Breast epithelium (tissue), 4 donors: ENCODE results near the gene MARCHF2. TPM values are rescaled to one million over a fixed set of nuclear protein-coding genes. Genes with fewer than 3 reads are reported as not detected.
"Not testable (repeated sequence)": the region's sequence is repeated elsewhere in the genome, so short reads cannot be mapped to it uniquely, and the experiment has no call there.

ENCODE experiments used
- DNase-seq, 2 donors: peaks; one replicate each; pipeline ENCODE4 v3.0.0-alpha.2; 2019; ENCODE audit warnings: low spot score in 2 of 2
- H3K27ac ChIP-seq, 2 donors: fragments of 200-600 bp; sonication (generic) in 1 of 2; one replicate each; pipeline ENCODE4 v1.5.1; 2016 to 2019; ENCODE audit warnings: mild to moderate bottlenecking in 1 of 2
- H3K27me3 ChIP-seq, 2 donors: fragments of 200-600 bp; sonication (generic) in 1 of 2; one replicate each; pipeline versions ENCODE4 v1.5.1 to v1.6.0; 2017 to 2019; ENCODE audit warnings: control low read depth in 1 of 2, mild to moderate bottlenecking in 1 of 2
- H3K36me3 ChIP-seq: fragments of 200-600 bp; one replicate; pipeline ENCODE4 v1.5.1; 2019
- H3K4me1 ChIP-seq, 2 donors: fragments of 200-600 bp; sonication (generic); one replicate each; pipeline ENCODE4 v1.5.1; 2016 to 2019; ENCODE audit warnings: control low read depth in 1 of 2
- H3K4me3 ChIP-seq, 3 donors: fragments of 200-600 bp; sonication (generic); 1 replicate in 2 of 3; 2 replicates in 1 of 3; pipeline ENCODE4 v1.5.1; 2016 to 2019; ENCODE audit warnings: mild to moderate bottlenecking in 3 of 3, moderate library complexity in 2 of 3
- H3K9me3 ChIP-seq, 2 donors: fragments of 200-600 bp; sonication (generic) in 1 of 2; one replicate each; pipeline ENCODE4 v1.5.1; 2016 to 2019; ENCODE audit warnings: control low read depth in 1 of 2
- CTCF ChIP-seq, 3 donors: fragments of 450-650 bp; IDR thresholded peaks; one replicate each; pipeline ENCODE4 v1.5.1; 2016 to 2017; ENCODE audit warnings: antibody characterized with exemption in 3 of 3, mild to moderate bottlenecking in 3 of 3, moderate library complexity in 3 of 3
- POLR2A ChIP-seq: fragments of 450-650 bp; IDR thresholded peaks from one replicate; pipeline ENCODE4 v1.6.1; 2016; ENCODE audit warnings: antibody characterized with exemption, mild to moderate bottlenecking, moderate library complexity
- POLR2AphosphoS5 ChIP-seq, 3 donors: sonication (generic); formaldehyde crosslinking; IDR thresholded peaks; one replicate each; pipeline ENCODE4 v1.6.1; 2017; ENCODE audit warnings: antibody characterized with exemption in 3 of 3
- intact Hi-C: fragments of 100-400 bp; cut with DNase I; formaldehyde crosslinking; loops from one replicate; pipeline ENCODE4 v1.15.1; 2023; ENCODE audit warnings: low total_unique reads
- total RNA-seq, 3 donors: library from RNA; depleted of rRNA; stranded (reverse); fragments of >200 nt; gene quantifications; one replicate each; pipeline ENCODE4 v1.1.0, GENCODE V29; 2016

Gene MARCHF2
- total RNA-seq, 3 donors from 2014 or later = 126 to 224 (median 132) TPM

GRCh38 chr19:8438236-8438635 is 25.1 kb downstream of the MARCHF2 start:
- Histone ChIP-seq H3K4me3 (no peak overlapping the region), H3K9me3 (no peaks in the 10 kb centered on the region), H3K27me3 (no peaks in the 10 kb centered on the region), H3K27ac (no peak overlapping the region), H3K4me1 (no peaks in the 10 kb centered on the region), H3K36me3 (no peaks in the 10 kb centered on the region)
- DNase-seq = no peak
- TF ChIP-seq POLR2AphosphoS5 (IDR thresholded peaks at IDR 0.05) (no peak), CTCF (IDR thresholded peaks at IDR 0.05) (no peak), POLR2A (no peak)
- intact Hi-C loops = no loop called here

- TF ChIP-seq CTCF (IDR thresholded peaks at IDR 0.05) (no peak), POLR2A (no peak), POLR2AphosphoS5 (IDR thresholded peaks at IDR 0.05) (no peak)
- Histone ChIP-seq H3K36me3 (no peaks in the 10 kb centered on the region), H3K9me3 (no peaks in the 10 kb centered on the region), H3K27me3 (no peaks in the 10 kb centered on the region), H3K4me1 (peaks cover 0 to 10% of the 10 kb centered on the region in 2 donors), H3K4me3 (no peak overlapping the region), H3K27ac (no peak overlapping the region)
- peak in 1 of 2 donors; percentile 15 for DNase-seq
- intact Hi-C loops = no loop called here
Observed at GRCh38 chr19:8441725-8442544, 28.8 kb downstream of the MARCHF2 start.

GRCh38 chr19:8444140-8444676 is 31.1 kb downstream of the MARCHF2 start:
- DNase-seq, H3K9me3 ChIP-seq, intact Hi-C loops, H3K36me3 ChIP-seq, H3K27me3 ChIP-seq: not testable (repeated sequence)
- peak overlapping the region; percentile 84 to 100 (median 99) for H3K4me3 ChIP-seq
- H3K27ac ChIP-seq = peak overlapping the region; percentile 98 to 100
- peaks cover 4 to 31% of the 10 kb centered on the region in 2 donors for H3K4me1 ChIP-seq

- Histone ChIP-seq H3K36me3 (no peaks in the 10 kb centered on the region), H3K27me3 (no peaks in the 10 kb centered on the region), H3K4me3 (peak within 1 kb of the TSS; percentile 84 to 100 (median 99)), H3K4me1 (peaks cover 4 to 32% of the 10 kb centered on the region in 2 donors), H3K27ac (peak within 1 kb of the TSS; percentile 98 to 100), H3K9me3 (no peaks in the 10 kb centered on the region)
- DNase-seq = peak; percentile 99 to 100
- intact Hi-C loops = no loop called here
- TF ChIP-seq POLR2A (peak; percentile 91), POLR2AphosphoS5 (IDR thresholded peaks at IDR 0.05) (peak; percentile 88 to 98 (median 92)), CTCF (IDR thresholded peaks at IDR 0.05) (no peak)
Observed at GRCh38 chr19:8444677-8445487, 31.8 kb downstream of the MARCHF2 start, which contains the start of gene HNRNPM. TSS of gene HNRNPM (plus strand) at chr19:8444975. CDS start at chr19:8444999, 24 bp downstream.

- no peak for TF ChIP-seq POLR2A
- TF ChIP-seq CTCF (IDR thresholded peaks at IDR 0.05) = no peak
- TF ChIP-seq POLR2AphosphoS5 (IDR thresholded peaks at IDR 0.05) = peak in 2 of 3 donors; percentile 8 to 14
- Histone ChIP-seq H3K4me3 (peak overlapping the region; percentile 84 to 100 (median 99)), H3K27ac (peak overlapping the region; percentile 98 to 100), H3K9me3 (no peaks in the 10 kb centered on the region), H3K4me1 (peaks cover 4 to 32% of the 10 kb centered on the region in 2 donors), H3K27me3 (no peaks in the 10 kb centered on the region), H3K36me3 (no peaks in the 10 kb centered on the region)
- DNase-seq = peak; percentile 55 to 79
- intact Hi-C loops = no loop called here
Observed at GRCh38 chr19:8445488-8446001, 32.4 kb downstream of the MARCHF2 start.
